T-helper 17 cell (primary cell): ENCODE results near the gene MDGA2. TPM values are rescaled to one million over a fixed set of nuclear protein-coding genes. Genes with fewer than 3 reads are reported as not detected.

Experiments
- ATAC-seq: fragments of 150-1000 bp; cut with Tn5 transposase; 2 replicates; pipeline ENCODE4 v1.10.0; 2021; ENCODE audit warnings: mild to moderate bottlenecking, moderate library complexity
- DNase-seq, 3 donors: peaks; one replicate each; pipeline versions ENCODE4 v3.0.0 to v3.0.0-alpha.2; 2020 to 2021
- H3K9me3 ChIP-seq: one replicate; pipeline ENCODE4 v1.7.0; 2013; ENCODE audit warnings: low read length, mild to moderate bottlenecking; ENCODE audit not compliant: control insufficient read depth, poor library complexity, severe bottlenecking
- H3K27ac Mint-ChIP-seq: one replicate; pipeline ENCODE4 v1.8.0; 2022; ENCODE audit warnings: mild to moderate bottlenecking, moderate library complexity, mixed read lengths
- H3K27me3 Mint-ChIP-seq: one replicate; pipeline ENCODE4 v1.8.0; 2022; ENCODE audit warnings: mixed read lengths
- H3K36me3 Mint-ChIP-seq: one replicate; pipeline ENCODE4 v1.8.0; 2022; ENCODE audit warnings: low read depth, mixed read lengths
- H3K4me1 Mint-ChIP-seq: one replicate; pipeline ENCODE4 v1.8.0; 2022; ENCODE audit warnings: mild to moderate bottlenecking, mixed read lengths
- H3K4me3 Mint-ChIP-seq: one replicate; pipeline ENCODE4 v1.8.0; 2022; ENCODE audit warnings: mild to moderate bottlenecking, moderate library complexity, mixed read lengths
- total RNA-seq, 4 donors: library from RNA in 2 of 4; stranded (reverse) in 2 of 4; gene quantifications; one replicate each; pipeline ENCODE4 v1.2.3 and lab custom pipeline; 2022 to 2026

Gene MDGA2
- total RNA-seq = not detected
- 0 to 0.12 reads per million in 2 donors for total RNA-seq (lab: John Stamatoyannopoulos, UW)

GRCh38 chr14:47675466-47676314, at the start of gene MDGA2:
Gene MDGA2, minus strand, starts transcription at chr14:47675605.
- peaks cover 38% of the 10 kb centered on the region for H3K27me3 Mint-ChIP-seq
- DNase-seq (no peak), ATAC-seq (no peak)
- H3K36me3 Mint-ChIP-seq = no peaks in the 10 kb centered on the region
- H3K27ac Mint-ChIP-seq = no peak within 1 kb of the TSS
- peaks cover 2% of the 10 kb centered on the region for H3K9me3 ChIP-seq
- no peaks in the 10 kb centered on the region for H3K4me1 Mint-ChIP-seq
- no peak within 1 kb of the TSS for H3K4me3 Mint-ChIP-seq

GRCh38 chr14:47722929-47723693, 47.7 kb upstream of the MDGA2 start:
- Mint-ChIP-seq H3K27ac (no peak overlapping the region), H3K4me3 (no peak overlapping the region), H3K27me3 (no peaks in the 10 kb centered on the region), H3K36me3 (no peaks in the 10 kb centered on the region), H3K4me1 (no peaks in the 10 kb centered on the region)
- DNase-seq (no peak), ATAC-seq (no peak)
- H3K9me3 ChIP-seq = no peaks in the 10 kb centered on the region

GRCh38 chr14:47720281-47720680, 44.9 kb upstream of the MDGA2 start:
- Mint-ChIP-seq H3K4me3 (no peak overlapping the region), H3K27me3 (no peaks in the 10 kb centered on the region), H3K36me3 (no peaks in the 10 kb centered on the region), H3K27ac (no peak overlapping the region), H3K4me1 (no peaks in the 10 kb centered on the region)
- H3K9me3 ChIP-seq = peaks cover 2% of the 10 kb centered on the region
- DNase-seq = no peak
- ATAC-seq = no peak

- Mint-ChIP-seq H3K4me1 (no peaks in the 10 kb centered on the region), H3K36me3 (no peaks in the 10 kb centered on the region), H3K27ac (no peak overlapping the region), H3K27me3 (no peaks in the 10 kb centered on the region), H3K4me3 (no peak overlapping the region)
- ATAC-seq (no peak), DNase-seq (no peak)
- H3K9me3 ChIP-seq = peaks cover 2% of the 10 kb centered on the region
These were observed 39.9 kb upstream of the MDGA2 start for GRCh38 chr14:47715330-47715729.

- H3K4me1 Mint-ChIP-seq = no peaks in the 10 kb centered on the region
- no peak for DNase-seq
These were observed 35.2 kb upstream of the MDGA2 start for GRCh38 chr14:47710581-47710980.

GRCh38 chr14:47705683-47706082, 30.3 kb upstream of the MDGA2 start:
- Mint-ChIP-seq H3K27me3 (no peaks in the 10 kb centered on the region), H3K4me1 (no peaks in the 10 kb centered on the region), H3K27ac (no peak overlapping the region), H3K36me3 (no peaks in the 10 kb centered on the region), H3K4me3 (no peak overlapping the region)
- no peak for ATAC-seq
- no peak for DNase-seq
- H3K9me3 ChIP-seq = no peaks in the 10 kb centered on the region

More at GRCh38 chr14:47710581-47710980, 35.2 kb upstream of the MDGA2 start:
- Mint-ChIP-seq H3K27me3 (no peaks in the 10 kb centered on the region), H3K4me3 (no peak overlapping the region), H3K36me3 (no peaks in the 10 kb centered on the region), H3K27ac (no peak overlapping the region)
- ATAC-seq = no peak
- H3K9me3 ChIP-seq = no peaks in the 10 kb centered on the region

- DNase-seq (no peak), ATAC-seq (no peak)
- no peak overlapping the region for H3K27ac Mint-ChIP-seq
- no peaks in the 10 kb centered on the region for H3K9me3 ChIP-seq
- H3K4me3 Mint-ChIP-seq = no peak overlapping the region
- no peaks in the 10 kb centered on the region for H3K4me1 Mint-ChIP-seq
- no peaks in the 10 kb centered on the region for H3K27me3 Mint-ChIP-seq
- H3K36me3 Mint-ChIP-seq = no peaks in the 10 kb centered on the region
These were observed 16.4 kb upstream of the MDGA2 start for GRCh38 chr14:47691829-47692228.

GRCh38 chr14:47678993-47679392, 3.6 kb upstream of the MDGA2 start:
- Mint-ChIP-seq H3K27ac (no peak overlapping the region), H3K36me3 (no peaks in the 10 kb centered on the region), H3K4me3 (no peak overlapping the region), H3K4me1 (no peaks in the 10 kb centered on the region), H3K27me3 (peaks cover 27% of the 10 kb centered on the region)
- DNase-seq = no peak
- no peak for ATAC-seq
- peaks cover 2% of the 10 kb centered on the region for H3K9me3 ChIP-seq

GRCh38 chr14:47678157-47678556, 2.8 kb upstream of the MDGA2 start:
- no peak overlapping the region for H3K27ac Mint-ChIP-seq
- DNase-seq = no peak
- no peaks in the 10 kb centered on the region for H3K4me1 Mint-ChIP-seq
- no peak overlapping the region for H3K4me3 Mint-ChIP-seq
- no peak for ATAC-seq
- H3K9me3 ChIP-seq = peaks cover 2% of the 10 kb centered on the region
- H3K36me3 Mint-ChIP-seq = no peaks in the 10 kb centered on the region
- H3K27me3 Mint-ChIP-seq = peaks cover 27% of the 10 kb centered on the region

- ATAC-seq (no peak), DNase-seq (no peak)
- H3K4me3 Mint-ChIP-seq = no peak overlapping the region
- no peaks in the 10 kb centered on the region for H3K4me1 Mint-ChIP-seq
- H3K36me3 Mint-ChIP-seq = no peaks in the 10 kb centered on the region
- peaks cover 2% of the 10 kb centered on the region for H3K9me3 ChIP-seq
- no peak overlapping the region for H3K27ac Mint-ChIP-seq
- H3K27me3 Mint-ChIP-seq = peaks cover 38% of the 10 kb centered on the region
These were observed 861 bp upstream of the MDGA2 start for GRCh38 chr14:47676315-47676617.

- DNase-seq = no peak
- H3K9me3 ChIP-seq = peaks cover 2% of the 10 kb centered on the region
- Mint-ChIP-seq H3K27me3 (peaks cover 38% of the 10 kb centered on the region), H3K4me1 (no peaks in the 10 kb centered on the region), H3K4me3 (no peak overlapping the region), H3K36me3 (no peaks in the 10 kb centered on the region), H3K27ac (no peak overlapping the region)
- no peak for ATAC-seq
These were observed 601 bp downstream of the MDGA2 start for GRCh38 chr14:47674543-47675465.

- H3K4me3 Mint-ChIP-seq = no peak overlapping the region
- no peak overlapping the region for H3K27ac Mint-ChIP-seq
- no peaks in the 10 kb centered on the region for H3K36me3 Mint-ChIP-seq
- no peak for DNase-seq
- ATAC-seq = no peak
- peaks cover under 1% of the 10 kb centered on the region for H3K9me3 ChIP-seq
- peaks cover 38% of the 10 kb centered on the region for H3K27me3 Mint-ChIP-seq
- no peaks in the 10 kb centered on the region for H3K4me1 Mint-ChIP-seq
These were observed 1.3 kb downstream of the MDGA2 start for GRCh38 chr14:47674148-47674542.
